CD4-positive, alpha-beta memory T cell (primary cell): ENCODE measurements around the gene IFT172. TPM values are rescaled to one million over a fixed set of nuclear protein-coding genes. Genes with fewer than 3 reads are reported as not detected.
A peak's percentile ranks its signal among the peaks of the same experiment; 100 is the strongest.

ENCODE experiments used
- CTCF ChIA-PET: fragments of 350-600 bp; sonication (Branson Sonifier 250); formaldehyde crosslinking; loops from one replicate; lab custom pipeline; 2021; ENCODE audit warnings: inconsistent platforms; ENCODE audit not compliant: partially characterized antibody; lab: Charles Lee
- POLR2A ChIA-PET: fragments of 350-600 bp; sonication (Branson Sonifier 250); formaldehyde crosslinking; loops from one replicate; lab custom pipeline; 2021; ENCODE audit not compliant: partially characterized antibody; lab: Charles Lee
- DNase-seq, 5 donors: peaks; one replicate each; pipeline versions ENCODE4 v3.0.0 to v3.0.0-alpha.2; 2020 to 2022; ENCODE audit warnings: mixed read lengths in 1 of 5
- H3K27ac ChIP-seq: one replicate; pipeline ENCODE4 v1.7.0; 2013; ENCODE audit warnings: low read depth, low read length
- H3K27me3 ChIP-seq: 2 replicates; pipeline ENCODE4 v1.7.0; 2013; ENCODE audit warnings: mild to moderate bottlenecking, low read length, moderate library complexity; ENCODE audit not compliant: insufficient read depth
- H3K36me3 ChIP-seq: 2 replicates; pipeline ENCODE4 v1.7.0; 2013; ENCODE audit warnings: mild to moderate bottlenecking, low read length, moderate library complexity; ENCODE audit not compliant: insufficient read depth
- H3K4me1 ChIP-seq: 2 replicates; pipeline ENCODE4 v1.7.0; 2013; ENCODE audit warnings: mild to moderate bottlenecking, low read length, moderate library complexity; ENCODE audit not compliant: insufficient read depth
- H3K4me3 ChIP-seq, 2 donors: one replicate each; pipeline ENCODE4 v1.7.0; 2013; ENCODE audit warnings: low read length in 2 of 2, mild to moderate bottlenecking in 1 of 2
- H3K9me3 ChIP-seq, 2 donors: one replicate each; pipeline ENCODE4 v1.7.0; 2013; ENCODE audit warnings: low read length in 2 of 2, control low read depth in 1 of 2; ENCODE audit not compliant: control insufficient read depth in 1 of 2
- H3K27ac Mint-ChIP-seq, 7 donors: one replicate each; pipeline ENCODE4 v1.8.0; 2020 to 2021; ENCODE audit warnings: mixed read lengths in 7 of 7, mild to moderate bottlenecking in 6 of 7, inconsistent platforms in 3 of 7, moderate library complexity in 3 of 7
- H3K27me3 Mint-ChIP-seq, 2 donors: one replicate each; pipeline ENCODE4 v1.8.0; 2020 to 2021; ENCODE audit warnings: mixed read lengths in 2 of 2
- H3K36me3 Mint-ChIP-seq, 2 donors: one replicate each; pipeline ENCODE4 v1.8.0; 2020 to 2021; ENCODE audit warnings: mixed read lengths in 2 of 2, inconsistent platforms in 1 of 2, mild to moderate bottlenecking in 1 of 2
- H3K4me1 Mint-ChIP-seq, 4 donors: one replicate each; pipeline ENCODE4 v1.8.0; 2020 to 2021; ENCODE audit warnings: mixed read lengths in 4 of 4, mild to moderate bottlenecking in 1 of 4
- H3K4me3 Mint-ChIP-seq, 8 donors: one replicate each; pipeline ENCODE4 v1.8.0; 2020 to 2021; ENCODE audit warnings: mixed read lengths in 8 of 8, mild to moderate bottlenecking in 7 of 8, moderate library complexity in 6 of 8, inconsistent platforms in 3 of 8
- H3K9me3 Mint-ChIP-seq, 8 donors: one replicate each; pipeline ENCODE4 v1.8.0; 2020 to 2021; ENCODE audit warnings: mixed read lengths in 8 of 8, mild to moderate bottlenecking in 5 of 8, inconsistent platforms in 3 of 8, moderate library complexity in 1 of 8
- intact Hi-C: fragments of 100-400 bp; cut with micrococcal nuclease; formaldehyde crosslinking; loops from one replicate; pipeline ENCODE4 v1.15.1; 2023
- polyA plus RNA-seq, 2 donors: library from polyadenylated mRNA; unstranded; fragments of 300-500 nt; fragmentation: Illumina TruSeq; gene quantifications; one replicate each; pipeline ENCODE4 v1.2.3, GENCODE V29; 2021
- total RNA-seq, 2 experiments: library from RNA; stranded (reverse); gene quantifications; one replicate each; pipeline ENCODE4 v1.2.3, GENCODE V29; 2021

Gene IFT172
- total and polyA plus RNA-seq, 4 experiments from 2014 or later: 2.1 to 24.4 (median 14.4) TPM

- Histone ChIP-seq H3K27me3 (peaks cover 31% of the 10 kb centered on the region), H3K4me1 (peaks cover 25% of the 10 kb centered on the region), H3K27ac (no peak overlapping the region), H3K4me3 (no peak overlapping the region), H3K36me3 (no peaks in the 10 kb centered on the region), H3K9me3 (no peaks in the 10 kb centered on the region)
- CTCF ChIA-PET: no interaction called here
- Mint-ChIP-seq H3K27me3 (peaks cover 24 to 26% of the 10 kb centered on the region in 2 donors), H3K4me1 (peaks cover 12 to 29% (median 22%) of the 10 kb centered on the region in 4 donors), H3K9me3 (no peaks in the 10 kb centered on the region), H3K4me3 (peak overlapping the region in 1 of 8 donors; percentile 23), H3K27ac (peak overlapping the region in 4 of 7 donors; percentile 5 to 86 (median 78)), H3K36me3 (no peaks in the 10 kb centered on the region)
- intact Hi-C loops: no loop called here
- POLR2A ChIA-PET: no interaction called here
- DNase-seq: no peak
Observed at GRCh38 chr2:27492557-27492956, 3.0 kb upstream of the IFT172 start.

DNA sequence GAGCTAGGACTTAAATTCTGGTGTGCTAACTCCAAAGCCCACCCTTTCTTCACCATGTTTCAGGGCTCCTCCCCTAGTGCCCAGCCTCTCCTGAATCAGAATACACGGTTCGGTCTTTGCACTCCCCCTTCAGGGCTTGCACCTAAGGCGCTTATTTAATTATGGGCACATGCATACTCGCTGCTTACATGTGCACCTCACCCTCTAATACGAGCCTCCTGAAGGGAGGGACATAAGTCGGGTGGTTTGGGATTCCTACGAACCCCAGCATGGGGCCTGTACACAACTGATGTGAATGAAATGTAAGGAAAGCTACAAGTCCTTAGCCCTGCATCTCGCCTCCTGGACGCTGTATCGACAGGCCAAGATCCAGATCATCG lies 435 bp downstream of the IFT172 start:
- Histone ChIP-seq H3K27me3 (peaks cover under 1% of the 10 kb centered on the region), H3K4me1 (peaks cover 14% of the 10 kb centered on the region), H3K27ac (peak overlapping the region; percentile 81), H3K36me3 (no peaks in the 10 kb centered on the region), H3K9me3 (no peaks in the 10 kb centered on the region), H3K4me3 (peak overlapping the region; percentile 52 to 92)
- DNase-seq: no peak
- H3K9me3 Mint-ChIP-seq: no peaks in the 10 kb centered on the region
- H3K4me3 Mint-ChIP-seq: peak overlapping the region; percentile 59 to 93 (median 84)
- H3K27me3 Mint-ChIP-seq: peaks cover 4% of the 10 kb centered on the region in 2 donors
- intact Hi-C loops: loop anchor here (1.0 to 2.0 kb wide), 6 partner anchors 80 to 166 kb away; partner anchors contain the start of genes EIF2B4, GTF3C2, MPV17 and PPM1G
- peaks cover 0 to 4% of the 10 kb centered on the region in 2 donors for H3K36me3 Mint-ChIP-seq
- POLR2A ChIA-PET: interaction anchor here (1.6 to 2.1 kb wide), 2 partner anchors 61 to 80 kb away, joined by 10 read pairs; partner anchors contain the start of genes NRBP1 and PPM1G
- CTCF ChIA-PET: no interaction called here
- peaks cover 11 to 20% (median 13%) of the 10 kb centered on the region in 4 donors for H3K4me1 Mint-ChIP-seq
- peak overlapping the region; percentile 71 to 100 (median 99) for H3K27ac Mint-ChIP-seq

DNA sequence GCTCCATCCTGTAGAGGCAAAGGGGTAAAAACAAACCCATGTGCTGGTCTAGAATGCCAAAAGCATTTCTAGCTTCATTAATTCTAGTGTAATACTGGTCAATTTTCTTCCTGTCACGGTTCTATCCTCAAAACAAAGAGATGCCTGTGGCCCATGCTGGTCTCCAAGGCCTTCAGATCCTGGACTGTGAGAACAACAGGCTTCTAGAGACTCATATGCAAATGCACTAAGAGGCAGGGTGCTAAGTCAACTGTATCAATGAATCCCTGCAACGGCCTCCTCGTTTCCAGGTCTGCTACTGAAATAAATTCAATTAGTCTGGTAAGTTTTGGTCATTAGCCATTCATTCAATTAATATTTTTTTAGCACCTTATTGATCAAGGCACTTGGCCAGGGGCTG lies 4.0 kb downstream of the IFT172 start:
- Histone ChIP-seq H3K36me3 (no peaks in the 10 kb centered on the region), H3K27ac (no peak overlapping the region), H3K4me3 (no peak overlapping the region), H3K9me3 (no peaks in the 10 kb centered on the region), H3K4me1 (peaks cover 14% of the 10 kb centered on the region), H3K27me3 (no peaks in the 10 kb centered on the region)
- no peaks in the 10 kb centered on the region for H3K27me3 Mint-ChIP-seq
- H3K4me3 Mint-ChIP-seq: no peak overlapping the region
- peaks cover 11 to 16% (median 13%) of the 10 kb centered on the region in 4 donors for H3K4me1 Mint-ChIP-seq
- ChIA-PET POLR2A (interaction anchor here (2.0 kb wide), 1 partner anchor 129 kb away, joined by 4 read pairs; the partner anchor contains the start of gene GTF3C2), CTCF (no interaction called here)
- peak overlapping the region in 4 of 7 donors; percentile 49 to 65 (median 56) for H3K27ac Mint-ChIP-seq
- H3K36me3 Mint-ChIP-seq: peaks cover 12 to 18% of the 10 kb centered on the region in 2 donors
- no peaks in the 10 kb centered on the region for H3K9me3 Mint-ChIP-seq
- DNase-seq: no peak
- intact Hi-C loops: no loop called here

DNA sequence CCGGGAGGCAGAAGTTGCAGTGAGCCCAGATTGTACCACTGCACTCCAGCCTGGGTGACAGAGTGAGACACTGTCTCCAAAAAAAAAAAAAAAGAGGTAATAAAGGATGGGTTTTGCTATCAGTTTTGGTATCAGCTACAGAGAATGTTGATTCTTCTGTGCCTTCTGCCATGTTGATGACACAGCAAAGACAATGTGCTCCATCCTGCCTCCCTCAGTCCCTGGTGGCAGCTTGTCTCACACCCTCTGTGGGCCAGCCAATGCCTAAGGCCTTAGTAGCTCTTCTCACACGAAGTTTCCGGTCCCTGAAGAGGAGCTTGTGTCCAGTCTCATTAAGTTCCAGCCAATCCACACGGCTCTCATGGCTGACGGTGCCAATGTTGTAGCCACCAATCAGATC lies 17.6 kb downstream of the IFT172 start:
- intact Hi-C loops: no loop called here
- Histone ChIP-seq H3K27me3 (no peaks in the 10 kb centered on the region), H3K27ac (no peak overlapping the region), H3K4me3 (no peak overlapping the region), H3K4me1 (no peaks in the 10 kb centered on the region), H3K9me3 (no peaks in the 10 kb centered on the region), H3K36me3 (no peaks in the 10 kb centered on the region)
- ChIA-PET POLR2A (no interaction called here), CTCF (interaction anchor here (1.3 kb wide), 1 partner anchor 43 kb away, joined by 3 read pairs; the partner anchor contains the start of gene NRBP1)
- Mint-ChIP-seq H3K27ac (no peak overlapping the region), H3K36me3 (peaks cover 23 to 32% of the 10 kb centered on the region in 2 donors), H3K27me3 (no peaks in the 10 kb centered on the region), H3K9me3 (no peaks in the 10 kb centered on the region), H3K4me3 (no peak overlapping the region), H3K4me1 (no peaks in the 10 kb centered on the region)
- no peak for DNase-seq

- Mint-ChIP-seq H3K27ac (no peak overlapping the region), H3K27me3 (no peaks in the 10 kb centered on the region), H3K4me1 (no peaks in the 10 kb centered on the region), H3K9me3 (no peaks in the 10 kb centered on the region), H3K4me3 (no peak overlapping the region), H3K36me3 (peaks cover 4 to 15% of the 10 kb centered on the region in 2 donors)
- Histone ChIP-seq H3K4me1 (no peaks in the 10 kb centered on the region), H3K4me3 (no peak overlapping the region), H3K9me3 (no peaks in the 10 kb centered on the region), H3K27ac (no peak overlapping the region), H3K27me3 (no peaks in the 10 kb centered on the region), H3K36me3 (no peaks in the 10 kb centered on the region)
- ChIA-PET CTCF (interaction anchor here (0.6 to 1.4 kb wide), 3 partner anchors 220 to 787 kb away, joined by 3 read pairs; no protein-coding TSS in a partner anchor), POLR2A (no interaction called here)
- no peak for DNase-seq
- intact Hi-C loops: no loop called here
Observed at GRCh38 chr2:27464443-27464842, 25.1 kb downstream of the IFT172 start.

GRCh38 chr2:27461118-27461517 lies 28.4 kb downstream of the IFT172 start:
- ChIA-PET CTCF (no interaction called here), POLR2A (no interaction called here)
- Mint-ChIP-seq H3K36me3 (peaks cover 14 to 27% of the 10 kb centered on the region in 2 donors), H3K4me1 (no peaks in the 10 kb centered on the region), H3K4me3 (no peak overlapping the region), H3K27ac (no peak overlapping the region), H3K27me3 (no peaks in the 10 kb centered on the region), H3K9me3 (no peaks in the 10 kb centered on the region)
- intact Hi-C loops: no loop called here
- H3K4me3 ChIP-seq: no peak overlapping the region
- H3K4me1 ChIP-seq: no peaks in the 10 kb centered on the region
- no peak for DNase-seq
- H3K9me3 ChIP-seq: no peaks in the 10 kb centered on the region
- H3K27me3 ChIP-seq: no peaks in the 10 kb centered on the region
- H3K27ac ChIP-seq: no peak overlapping the region
- no peaks in the 10 kb centered on the region for H3K36me3 ChIP-seq

GRCh38 chr2:27453968-27454367 lies 35.6 kb downstream of the IFT172 start:
- H3K9me3 Mint-ChIP-seq: no peaks in the 10 kb centered on the region
- H3K27ac ChIP-seq: no peak overlapping the region
- H3K4me1 ChIP-seq: no peaks in the 10 kb centered on the region
- H3K36me3 ChIP-seq: peaks cover 7% of the 10 kb centered on the region
- no peaks in the 10 kb centered on the region for H3K27me3 Mint-ChIP-seq
- peaks cover 0 to 1% (median 0%) of the 10 kb centered on the region in 4 donors for H3K4me1 Mint-ChIP-seq
- no peaks in the 10 kb centered on the region for H3K9me3 ChIP-seq
- no peak overlapping the region for H3K4me3 ChIP-seq
- ChIA-PET POLR2A (interaction anchor here (1.0 kb wide), 1 partner anchor 67 kb away, joined by 3 read pairs; no protein-coding TSS in a partner anchor), CTCF (no interaction called here)
- intact Hi-C loops: no loop called here
- no peak overlapping the region for H3K4me3 Mint-ChIP-seq
- H3K27me3 ChIP-seq: no peaks in the 10 kb centered on the region
- H3K36me3 Mint-ChIP-seq: peaks cover 18 to 29% of the 10 kb centered on the region in 2 donors
- no peak for DNase-seq
- peak overlapping the region in 1 of 7 donors; percentile 4 for H3K27ac Mint-ChIP-seq
